Panc1 (cell line): ENCODE data around the gene ORC6. TPM values are rescaled to one million over a fixed set of nuclear protein-coding genes. Genes with fewer than 3 reads are reported as not detected.
"Not testable (repeated sequence)": the region's sequence is repeated elsewhere in the genome, so short reads cannot be mapped to it uniquely, and the experiment has no call there.

Experiments used
- ATAC-seq: fragments of 200-7000 bp; cut with Tn5 transposase; 2 replicates; pipeline ENCODE4 v1.9.1; 2020; ENCODE audit warnings: mild to moderate bottlenecking, moderate library complexity
- BruUV-seq: library from RNA; stranded (reverse); fragments of 400-500 nt; replicated peaks from 2 replicates; lab custom pipeline; 2021; lab: Mats Ljungman, UMichigan
- CTCF ChIA-PET: fragments of 300-600 bp; sonication (Branson Sonifier 250); formaldehyde crosslinking; loops from one replicate; lab custom pipeline; 2022; ENCODE audit warnings: antibody characterized with exemption; lab: Charles Lee
- POLR2A ChIA-PET: fragments of 300-600 bp; sonication (Branson Sonifier 250); formaldehyde crosslinking; loops from one replicate; lab custom pipeline; 2022; ENCODE audit warnings: antibody characterized with exemption; lab: Charles Lee
- DNase-seq: peaks from one replicate; pipeline ENCODE4 v3.0.0-alpha.2; 2010; ENCODE audit warnings: low read depth, low spot score
- H3K27ac ChIP-seq: 2 replicates; pipeline ENCODE4 v1.5.1; 2011; ENCODE audit warnings: mild to moderate bottlenecking, low read length, inconsistent platforms
- H3K27me3 ChIP-seq: fragments of 200-500 bp; sonication (Bioruptor generic); 2 replicates; pipeline ENCODE4 v1.6.0; 2014; ENCODE audit warnings: low read length, inconsistent platforms; ENCODE audit not compliant: control insufficient read depth, insufficient read depth
- H3K36me3 ChIP-seq: fragments of 200-500 bp; sonication (Bioruptor generic); 2 replicates; pipeline ENCODE4 v1.5.1; 2014; ENCODE audit warnings: inconsistent platforms, mild to moderate bottlenecking, low read length, moderate library complexity; ENCODE audit not compliant: control insufficient read depth, insufficient read depth
- H3K4me1 ChIP-seq: 2 replicates; pipeline ENCODE4 v1.5.1; 2011; ENCODE audit warnings: inconsistent platforms, mild to moderate bottlenecking, low read length, moderate library complexity; ENCODE audit not compliant: control insufficient read depth, insufficient read depth
- H3K4me3 ChIP-seq, 2 experiments: 2 replicates each; pipeline ENCODE4 v1.5.1; 2011 to 2012; ENCODE audit warnings: low read depth in 2 of 2, low read length in 2 of 2, mild to moderate bottlenecking in 2 of 2, inconsistent platforms in 1 of 2, moderate library complexity in 1 of 2
- H3K9me3 ChIP-seq: fragments of 200-500 bp; sonication (Bioruptor generic); 2 replicates; pipeline ENCODE4 v1.5.1; 2014; ENCODE audit warnings: low read depth, mild to moderate bottlenecking, inconsistent platforms, low read length, moderate library complexity; ENCODE audit not compliant: control insufficient read depth, insufficient read depth
- CTCF ChIP-seq: fragments of 450-650 bp; IDR thresholded peaks from 2 replicates; pipeline ENCODE4 v1.5.1; 2017; ENCODE audit warnings: mild to moderate bottlenecking
- POLR2AphosphoS5 ChIP-seq: IDR thresholded peaks from 2 replicates; pipeline ENCODE4 v1.6.1; 2012; ENCODE audit warnings: mild to moderate bottlenecking, low read depth, low read length, moderate library complexity
- REST ChIP-seq, 2 experiments: IDR thresholded peaks; 2 replicates each; pipeline ENCODE4 v1.6.1; 2011 to 2012; ENCODE audit warnings: low read depth in 2 of 2, control low read depth in 1 of 2, low read length in 1 of 2, mild to moderate bottlenecking in 1 of 2, moderate library complexity in 1 of 2; ENCODE audit not compliant: insufficient read depth in 1 of 2
- SIN3A ChIP-seq: IDR thresholded peaks from 2 replicates; pipeline ENCODE4 v1.6.1; 2012; ENCODE audit warnings: low read depth, mild to moderate bottlenecking, low read length, moderate library complexity, borderline replicate concordance; ENCODE audit not compliant: insufficient read depth
- TCF7L2 ChIP-seq: IDR thresholded peaks from 2 replicates; pipeline ENCODE4 v1.6.1; 2011; ENCODE audit warnings: mild to moderate bottlenecking, low read depth, low read length, inconsistent platforms
- in situ Hi-C: cut with HindIII; loops from 2 replicates; pipeline ENCODE4 v1.10.0; 2016; ENCODE audit warnings: low sequenced_read_pairs, low pct_unique_long_range_greater_than_20kb
- intact Hi-C: fragments of 100-400 bp; cut with micrococcal nuclease; formaldehyde crosslinking; loops from one replicate; pipeline ENCODE4 v1.10.0; 2022; ENCODE audit not compliant: unreplicated experiment
- total RNA-seq: library from RNA; stranded (reverse); gene quantifications from one replicate; pipeline ENCODE4 v1.2.1, GENCODE V29; 2021; ENCODE audit not compliant: unreplicated experiment

Gene ORC6
- total RNA-seq, 1 experiment from 2014 or later = 33.5 TPM

GRCh38 chr16:46662123-46662522, 27.3 kb upstream of the ORC6 start:
- Histone ChIP-seq H3K27ac (no peak overlapping the region), H3K9me3 (no peaks in the 10 kb centered on the region), H3K27me3 (no peaks in the 10 kb centered on the region), H3K4me3 (no peak overlapping the region), H3K36me3 (peaks cover 11% of the 10 kb centered on the region), H3K4me1 (no peaks in the 10 kb centered on the region)
- ChIA-PET POLR2A (no interaction called here), CTCF (no interaction called here)
- in situ Hi-C loops (no loop called here), intact Hi-C loops (no loop called here)
- no peak for TF ChIP-seq SIN3A
- DNase-seq (no peak), ATAC-seq (no peak)
- BruUV-seq = no TSS peak

GRCh38 chr16:46673320-46674013, 16.0 kb upstream of the ORC6 start:
- H3K4me3 ChIP-seq = no peak overlapping the region
- peaks cover 21% of the 10 kb centered on the region for H3K36me3 ChIP-seq
- no TSS peak for BruUV-seq
- H3K27me3 ChIP-seq = no peaks in the 10 kb centered on the region
- TF ChIP-seq REST (IDR thresholded peaks at IDR 0.05; ENCODE audit: insufficient read depth in 1 of 2, low read depth in 2 of 2, low read length in 1 of 2) = no peak
- no peak for TF ChIP-seq POLR2AphosphoS5
- TF ChIP-seq TCF7L2 = no peak
- peak; percentile 92 for TF ChIP-seq CTCF
- no peak for TF ChIP-seq SIN3A
- in situ Hi-C loops = no loop called here
- DNase-seq (no peak), ATAC-seq (peak; percentile 96)
- intact Hi-C loops = loop anchor here (5.0 kb wide), 1 partner anchor 129 kb away; no protein-coding TSS in a partner anchor
- ChIA-PET POLR2A (no interaction called here), CTCF (interaction anchor here (1.1 to 1.3 kb wide), 3 partner anchors 116 to 129 kb away, joined by 5 to 18 read pairs (median 7); no protein-coding TSS in a partner anchor)
- H3K9me3 ChIP-seq = no peaks in the 10 kb centered on the region
- no peaks in the 10 kb centered on the region for H3K4me1 ChIP-seq
- H3K27ac ChIP-seq = no peak overlapping the region

- H3K4me1 ChIP-seq, intact Hi-C loops, H3K9me3 ChIP-seq, in situ Hi-C loops, POLR2A ChIA-PET, H3K4me3 ChIP-seq, H3K36me3 ChIP-seq, ATAC-seq, H3K27ac ChIP-seq, H3K27me3 ChIP-seq, DNase-seq: not testable (repeated sequence)
- TSS peak; percentile 32 for BruUV-seq
- CTCF ChIA-PET = interaction anchor here (0.6 kb wide), 1 partner anchor 123 kb away, joined by 3 read pairs; no protein-coding TSS in a partner anchor
Observed at GRCh38 chr16:46677943-46678342, 11.5 kb upstream of the ORC6 start.

GRCh38 chr16:46681867-46682266, 7.6 kb upstream of the ORC6 start:
- DNase-seq, H3K36me3 ChIP-seq, BruUV-seq, intact Hi-C loops, CTCF ChIA-PET, ATAC-seq, H3K4me3 ChIP-seq, H3K4me1 ChIP-seq, POLR2A ChIA-PET, H3K27ac ChIP-seq, in situ Hi-C loops, H3K9me3 ChIP-seq, H3K27me3 ChIP-seq: not testable (repeated sequence)
